ENCODE results near the gene TTC23.

- TF ChIP-seq TAF1 (IDR thresholded peaks at IDR 0.05; ENCODE audit: borderline replicate concordance, low read depth, low read length) (no peak), POLR2A (IDR thresholded peaks at IDR 0.05; ENCODE audit: low read depth, low read length) (no peak), POLR2AphosphoS5 (IDR thresholded peaks at IDR 0.05; ENCODE audit: low read depth, low read length) (no peak)
These were observed 106.8 kb downstream of the TTC23 start for GRCh38 chr15:99142562-99142961.

Data from GM12892 (cell line).